Liver (tissue), 9 donors: Measurements from ENCODE around the gene IL25. TPM values are rescaled to one million over a fixed set of nuclear protein-coding genes. Genes with fewer than 3 reads are reported as not detected.
A peak's percentile ranks its signal among the peaks of the same experiment; 100 is the strongest.
"Not testable (repeated sequence)": the region's sequence is repeated elsewhere in the genome, so short reads cannot be mapped to it uniquely, and the experiment has no call there.

Experiments
- DNase-seq: peaks from one replicate; pipeline ENCODE4 v3.0.0-alpha.2; 2017; ENCODE audit warnings: low spot score
- H3K27ac ChIP-seq, 2 donors: one replicate each; pipeline ENCODE4 v1.7.0; 2013; ENCODE audit warnings: inconsistent platforms in 2 of 2, low read length in 2 of 2, control low read depth in 1 of 2, low read depth in 1 of 2, mild to moderate bottlenecking in 1 of 2
- H3K27me3 ChIP-seq, 4 donors: one replicate each; pipeline versions ENCODE4 v1.6.1 to v1.7.0; 2013; ENCODE audit warnings: low read length in 3 of 4, inconsistent platforms in 1 of 4, mild to moderate bottlenecking in 1 of 4, moderate library complexity in 1 of 4; ENCODE audit not compliant: control insufficient read depth in 4 of 4, insufficient read depth in 4 of 4
- H3K36me3 ChIP-seq, 4 donors: one replicate each; pipeline versions ENCODE4 v1.6.1 to v1.7.0; 2013; ENCODE audit warnings: low read length in 3 of 4, mild to moderate bottlenecking in 3 of 4, low read depth in 1 of 4, moderate library complexity in 1 of 4; ENCODE audit not compliant: control insufficient read depth in 4 of 4, insufficient read depth in 3 of 4
- H3K4me1 ChIP-seq, 4 donors: one replicate each; pipeline versions ENCODE4 v1.6.1 to v1.7.0; 2013; ENCODE audit warnings: low read length in 3 of 4, mild to moderate bottlenecking in 3 of 4, moderate library complexity in 1 of 4; ENCODE audit not compliant: control insufficient read depth in 4 of 4, insufficient read depth in 4 of 4
- H3K4me3 ChIP-seq, 3 donors: one replicate each; pipeline versions ENCODE4 v1.6.1 to v1.7.0; 2013; ENCODE audit warnings: low read length in 3 of 3, control low read depth in 1 of 3, low read depth in 1 of 3, mild to moderate bottlenecking in 1 of 3
- H3K9ac ChIP-seq, 2 donors: one replicate each; pipeline ENCODE4 v1.7.0; 2013; ENCODE audit warnings: low read length in 2 of 2, mild to moderate bottlenecking in 2 of 2, moderate library complexity in 2 of 2, control low read depth in 1 of 2, low read depth in 1 of 2
- H3K9me3 ChIP-seq, 4 donors: one replicate each; pipeline versions ENCODE4 v1.6.1 to v1.7.0; 2013; ENCODE audit warnings: low read length in 3 of 4; ENCODE audit not compliant: control insufficient read depth in 4 of 4
- EGR1 ChIP-seq, 2 donors: IDR thresholded peaks; 2 replicates each; pipeline ENCODE4 v1.6.1; 2016 to 2018; ENCODE audit warnings: antibody characterized with exemption in 2 of 2, low read depth in 2 of 2
- FOXA1 ChIP-seq: IDR thresholded peaks from 2 replicates; pipeline ENCODE4 v1.6.1; 2016; ENCODE audit warnings: antibody characterized with exemption
- FOXA2 ChIP-seq: IDR thresholded peaks from 2 replicates; pipeline ENCODE4 v1.6.1; 2016; ENCODE audit warnings: antibody characterized with exemption
- GABPA ChIP-seq, 2 donors: IDR thresholded peaks in 1 of 2; conservative IDR thresholded peaks in 1 of 2; 2 replicates each; pipeline ENCODE4 v1.6.1; 2016; ENCODE audit warnings: antibody characterized with exemption in 2 of 2, mild to moderate bottlenecking in 1 of 2, moderate library complexity in 1 of 2
- HNF4A ChIP-seq, 2 donors: conservative IDR thresholded peaks; 2 replicates each; pipeline ENCODE4 v1.6.1; 2016; ENCODE audit warnings: antibody characterized with exemption in 2 of 2, mild to moderate bottlenecking in 2 of 2
- HNF4G ChIP-seq: IDR thresholded peaks from 2 replicates; pipeline ENCODE4 v1.6.1; 2016; ENCODE audit warnings: antibody characterized with exemption
- TAF1 ChIP-seq: conservative IDR thresholded peaks from 2 replicates; pipeline ENCODE4 v1.6.1; 2016; ENCODE audit warnings: antibody characterized with exemption, mild to moderate bottlenecking
- WGBS: extraction: QIAGEN DNeasy Blood & Tissue Kit; methylation state at CpG from one replicate; pipeline ENCODE4 v1.1.7; 2013; 5-methylcytosine and 5-hydroxymethylcytosine counted together
- polyA plus RNA-seq, 2 donors: library from polyadenylated mRNA; stranded (reverse) in 1 of 2; unstranded in 1 of 2; fragments of 200-250 nt in 1 of 2; fragments of >200 nt in 1 of 2; fragmentation: Nextera tagmentation in 1 of 2; extraction: Ambion mirVana in 1 of 2; gene quantifications; one replicate each; pipeline versions ENCODE4 v1.2.1 to v1.2.3, GENCODE V29; 2013 to 2015
- total RNA-seq, 2 donors: library from RNA; depleted of rRNA; stranded (reverse); fragments of >200 nt; gene quantifications; one replicate each; pipeline ENCODE4 v1.2.3, GENCODE V29; 2014
- TF ChIP-seq, protein P1 (sequence below): IDR thresholded peaks from 2 replicates; pipeline ENCODE4 v1.6.1; 2016; ENCODE audit warnings: antibody characterized with exemption, mild to moderate bottlenecking
- TF ChIP-seq, protein P2 (sequence below): IDR thresholded peaks from 2 replicates; pipeline ENCODE4 v1.6.1; 2016; ENCODE audit warnings: antibody characterized with exemption
- TF ChIP-seq, protein P3 (sequence below): IDR thresholded peaks from 2 replicates; pipeline ENCODE4 v1.6.1; 2016; ENCODE audit warnings: antibody characterized with exemption
- donor health status: healthy.
- donor health status: healthy.
- donor health status: healthy.
- donor health status: healthy.
- donor health status: healthy.

Gene IL25
- total and polyA plus RNA-seq, 4 donors, result not detected

DNA sequence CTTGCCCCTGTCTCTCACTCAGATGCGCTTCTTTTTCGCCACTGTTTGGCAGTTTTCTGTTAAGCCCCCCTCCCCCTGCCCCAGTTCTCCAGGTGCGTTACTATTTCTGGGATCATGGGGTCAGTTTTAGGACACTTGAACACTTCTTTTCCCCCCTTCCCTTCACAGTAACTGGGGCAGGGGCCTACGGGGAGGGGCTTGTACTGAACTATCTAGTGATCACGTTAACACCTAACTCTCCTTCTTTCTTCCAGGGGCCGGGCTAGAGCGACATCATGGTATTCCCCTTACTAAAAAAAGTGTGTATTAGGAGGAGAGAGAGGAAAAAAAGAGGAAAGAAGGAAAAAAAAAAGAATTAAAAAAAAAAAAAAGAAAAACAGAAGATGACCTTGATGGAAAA is 47.6 kb upstream of the IL25 start:
- Histone ChIP-seq H3K9ac (peak overlapping the region in 1 of 2 donors; percentile 42), H3K4me3 (no peak overlapping the region), H3K27ac (no peak overlapping the region), H3K4me1 (peaks cover 5 to 28% (median 16%) of the 10 kb centered on the region in 4 donors), H3K27me3 (no peaks in the 10 kb centered on the region), H3K36me3 (peaks cover 8 to 22% (median 21%) of the 10 kb centered on the region in 4 donors), H3K9me3 (no peaks in the 10 kb centered on the region)
- TF ChIP-seq, protein P1, sequence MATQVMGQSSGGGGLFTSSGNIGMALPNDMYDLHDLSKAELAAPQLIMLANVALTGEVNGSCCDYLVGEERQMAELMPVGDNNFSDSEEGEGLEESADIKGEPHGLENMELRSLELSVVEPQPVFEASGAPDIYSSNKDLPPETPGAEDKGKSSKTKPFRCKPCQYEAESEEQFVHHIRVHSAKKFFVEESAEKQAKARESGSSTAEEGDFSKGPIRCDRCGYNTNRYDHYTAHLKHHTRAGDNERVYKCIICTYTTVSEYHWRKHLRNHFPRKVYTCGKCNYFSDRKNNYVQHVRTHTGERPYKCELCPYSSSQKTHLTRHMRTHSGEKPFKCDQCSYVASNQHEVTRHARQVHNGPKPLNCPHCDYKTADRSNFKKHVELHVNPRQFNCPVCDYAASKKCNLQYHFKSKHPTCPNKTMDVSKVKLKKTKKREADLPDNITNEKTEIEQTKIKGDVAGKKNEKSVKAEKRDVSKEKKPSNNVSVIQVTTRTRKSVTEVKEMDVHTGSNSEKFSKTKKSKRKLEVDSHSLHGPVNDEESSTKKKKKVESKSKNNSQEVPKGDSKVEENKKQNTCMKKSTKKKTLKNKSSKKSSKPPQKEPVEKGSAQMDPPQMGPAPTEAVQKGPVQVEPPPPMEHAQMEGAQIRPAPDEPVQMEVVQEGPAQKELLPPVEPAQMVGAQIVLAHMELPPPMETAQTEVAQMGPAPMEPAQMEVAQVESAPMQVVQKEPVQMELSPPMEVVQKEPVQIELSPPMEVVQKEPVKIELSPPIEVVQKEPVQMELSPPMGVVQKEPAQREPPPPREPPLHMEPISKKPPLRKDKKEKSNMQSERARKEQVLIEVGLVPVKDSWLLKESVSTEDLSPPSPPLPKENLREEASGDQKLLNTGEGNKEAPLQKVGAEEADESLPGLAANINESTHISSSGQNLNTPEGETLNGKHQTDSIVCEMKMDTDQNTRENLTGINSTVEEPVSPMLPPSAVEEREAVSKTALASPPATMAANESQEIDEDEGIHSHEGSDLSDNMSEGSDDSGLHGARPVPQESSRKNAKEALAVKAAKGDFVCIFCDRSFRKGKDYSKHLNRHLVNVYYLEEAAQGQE, result no peak
- TF ChIP-seq FOXA1, result no peak
- TF ChIP-seq, protein P2, sequence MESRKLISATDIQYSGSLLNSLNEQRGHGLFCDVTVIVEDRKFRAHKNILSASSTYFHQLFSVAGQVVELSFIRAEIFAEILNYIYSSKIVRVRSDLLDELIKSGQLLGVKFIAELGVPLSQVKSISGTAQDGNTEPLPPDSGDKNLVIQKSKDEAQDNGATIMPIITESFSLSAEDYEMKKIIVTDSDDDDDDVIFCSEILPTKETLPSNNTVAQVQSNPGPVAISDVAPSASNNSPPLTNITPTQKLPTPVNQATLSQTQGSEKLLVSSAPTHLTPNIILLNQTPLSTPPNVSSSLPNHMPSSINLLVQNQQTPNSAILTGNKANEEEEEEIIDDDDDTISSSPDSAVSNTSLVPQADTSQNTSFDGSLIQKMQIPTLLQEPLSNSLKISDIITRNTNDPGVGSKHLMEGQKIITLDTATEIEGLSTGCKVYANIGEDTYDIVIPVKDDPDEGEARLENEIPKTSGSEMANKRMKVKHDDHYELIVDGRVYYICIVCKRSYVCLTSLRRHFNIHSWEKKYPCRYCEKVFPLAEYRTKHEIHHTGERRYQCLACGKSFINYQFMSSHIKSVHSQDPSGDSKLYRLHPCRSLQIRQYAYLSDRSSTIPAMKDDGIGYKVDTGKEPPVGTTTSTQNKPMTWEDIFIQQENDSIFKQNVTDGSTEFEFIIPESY, result no peak
- no peak for TF ChIP-seq GABPA (IDR thresholded peaks at IDR 0.05 in 1 of 2, conservative IDR thresholded peaks at IDR 0.05 in 1 of 2)
- no peak for TF ChIP-seq TAF1
- TF ChIP-seq HNF4G, result no peak
- 86% methylated on average over 7 of the region's 7 CpGs for WGBS
- DNase-seq, result no peak

DNA sequence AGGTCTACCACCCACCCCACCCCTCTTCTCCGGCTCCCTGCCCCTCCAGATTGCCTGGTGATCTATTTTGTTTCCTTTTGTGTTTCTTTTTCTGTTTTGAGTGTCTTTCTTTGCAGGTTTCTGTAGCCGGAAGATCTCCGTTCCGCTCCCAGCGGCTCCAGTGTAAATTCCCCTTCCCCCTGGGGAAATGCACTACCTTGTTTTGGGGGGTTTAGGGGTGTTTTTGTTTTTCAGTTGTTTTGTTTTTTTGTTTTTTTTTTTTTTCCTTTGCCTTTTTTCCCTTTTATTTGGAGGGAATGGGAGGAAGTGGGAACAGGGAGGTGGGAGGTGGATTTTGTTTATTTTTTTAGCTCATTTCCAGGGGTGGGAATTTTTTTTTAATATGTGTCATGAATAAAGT is 46.9 kb upstream of the IL25 start:
- not testable (repeated sequence) for H3K27ac ChIP-seq, DNase-seq, H3K9ac ChIP-seq, H3K4me3 ChIP-seq, H3K9me3 ChIP-seq, H3K27me3 ChIP-seq
- WGBS, result 94% methylated on average over 5 of the region's 5 CpGs
- H3K4me1 ChIP-seq, result peaks cover 0 to 21% (median 12%) of the 10 kb centered on the region in 4 donors
- H3K36me3 ChIP-seq, result peaks cover 8 to 22% (median 21%) of the 10 kb centered on the region in 4 donors

DNA sequence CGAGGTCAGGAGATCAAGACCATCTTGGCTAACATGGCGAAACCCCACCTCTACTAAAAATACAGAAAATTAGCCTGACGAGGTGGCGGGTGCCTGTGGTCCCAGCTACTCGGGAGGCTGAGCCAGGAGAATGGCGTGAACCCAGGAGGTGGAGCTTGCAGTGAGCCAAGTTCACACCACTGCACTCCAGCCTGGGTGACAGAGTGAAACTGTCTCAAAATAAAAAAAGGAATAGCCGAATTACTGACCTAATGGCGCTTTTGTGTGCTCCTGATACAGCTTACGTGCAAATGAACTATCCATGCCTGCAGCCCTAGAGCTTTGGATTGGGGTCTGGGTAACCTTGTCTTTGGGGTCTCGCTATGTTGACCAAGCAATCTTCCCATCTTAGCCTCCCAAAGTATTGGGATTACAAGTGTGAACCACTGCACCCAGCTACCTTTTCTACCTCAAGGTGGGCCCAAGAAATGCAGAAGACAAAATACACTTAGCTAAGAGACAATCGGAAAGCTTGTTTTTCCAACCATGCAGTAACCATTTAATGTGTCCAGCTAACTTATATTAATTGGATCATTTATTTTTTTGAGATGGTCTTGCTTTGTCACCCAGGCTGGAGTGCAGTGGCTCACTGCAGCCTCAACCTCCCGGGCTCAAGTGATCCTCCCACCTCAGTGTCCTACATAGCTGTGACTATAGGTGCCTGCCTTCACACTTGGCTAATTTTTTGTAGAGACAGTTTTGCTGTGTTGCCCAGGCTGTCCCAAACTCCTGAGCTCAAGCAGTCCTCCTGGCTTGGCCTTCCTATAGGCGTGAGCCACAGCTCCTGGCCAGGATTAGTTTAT is 45.9 kb upstream of the IL25 start:
- H3K36me3 ChIP-seq, result peaks cover 8 to 22% (median 21%) of the 10 kb centered on the region in 4 donors
- H3K9me3 ChIP-seq, result no peaks in the 10 kb centered on the region
- WGBS, result 73% methylated on average over 13 of the region's 13 CpGs

More for the DNA sequence above, 45.9 kb upstream of the IL25 start:
- TF ChIP-seq, protein P2, result no peak
- TF ChIP-seq HNF4G (no peak), EGR1 (IDR thresholded peaks at IDR 0.05; ENCODE audit: low read depth in 2 of 2) (no peak), FOXA2 (no peak), TAF1 (no peak), FOXA1 (no peak), HNF4A (conservative IDR thresholded peaks at IDR 0.05) (no peak)
- TF ChIP-seq, protein P1, result no peak
- TF ChIP-seq, protein P3, sequence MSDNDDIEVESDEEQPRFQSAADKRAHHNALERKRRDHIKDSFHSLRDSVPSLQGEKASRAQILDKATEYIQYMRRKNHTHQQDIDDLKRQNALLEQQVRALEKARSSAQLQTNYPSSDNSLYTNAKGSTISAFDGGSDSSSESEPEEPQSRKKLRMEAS, result no peak
- no peak overlapping the region for H3K27ac ChIP-seq
- H3K4me3 ChIP-seq, result no peak overlapping the region
- no peak overlapping the region for H3K9ac ChIP-seq
- no peaks in the 10 kb centered on the region for H3K27me3 ChIP-seq
- DNase-seq, result no peak
- peaks cover 0 to 20% (median 12%) of the 10 kb centered on the region in 4 donors for H3K4me1 ChIP-seq
